Fibroblast of lung (primary cell): ENCODE measurements around the gene OR10K2.

Experiments
- CTCF ChIP-seq, 2 donors: IDR thresholded peaks in 1 of 2; conservative IDR thresholded peaks in 1 of 2; 1 replicate in 1 of 2; 2 replicates in 1 of 2; pipeline ENCODE4 v1.5.1; 2011 to 2012; ENCODE audit warnings: low read length in 2 of 2, control low read depth in 1 of 2, inconsistent platforms in 1 of 2, low read depth in 1 of 2, mild to moderate bottlenecking in 1 of 2
- EZH2 ChIP-seq: IDR thresholded peaks from 2 replicates; pipeline ENCODE4 v1.5.1; 2012; ENCODE audit warnings: low read length, control low read depth, mild to moderate bottlenecking; ENCODE audit errors: missing control alignments

GRCh38 chr1:158398818-158399514 is 27.1 kb downstream of the OR10K2 start, which contains the start of gene OR10T2:
- TF ChIP-seq CTCF (conservative IDR thresholded peaks at IDR 0.05 in 1 of 2, IDR thresholded peaks at IDR 0.05 in 1 of 2; ENCODE audit: low read depth in 1 of 2, low read length in 2 of 2), result no peak
- TF ChIP-seq EZH2, result no peak
